Ovary (tissue), 10 donors: ENCODE measurements around the gene TAGLN2. TPM values are rescaled to one million over a fixed set of nuclear protein-coding genes. Genes with fewer than 3 reads are reported as not detected.

Experiments used
- DNase-seq, 5 donors: peaks; one replicate each; pipeline ENCODE4 v3.0.0-alpha.2; 2019 to 2020
- H3K27ac ChIP-seq, 2 donors: fragments of 200-600 bp; one replicate each; pipeline versions ENCODE4 v1.5.1 to v1.8.0; 2019 to 2022
- H3K27me3 ChIP-seq: fragments of 200-600 bp; one replicate; pipeline ENCODE4 v1.8.0; 2022
- H3K36me3 ChIP-seq: fragments of 200-600 bp; sonication (generic); one replicate; pipeline ENCODE4 v1.5.1; 2019
- H3K4me1 ChIP-seq: one replicate; pipeline ENCODE4 v1.8.1; 2013; ENCODE audit warnings: mild to moderate bottlenecking, moderate library complexity; ENCODE audit not compliant: insufficient read depth
- H3K4me3 ChIP-seq: fragments of 200-600 bp; sonication (generic); one replicate; pipeline ENCODE4 v1.5.1; 2017
- H3K9me3 ChIP-seq, 2 donors: fragments of 200-600 bp in 1 of 2; sonication (generic) in 1 of 2; one replicate each; pipeline versions ENCODE4 v1.5.1 to v1.8.1; 2013 to 2019; ENCODE audit warnings: mild to moderate bottlenecking in 1 of 2, moderate library complexity in 1 of 2
- EP300 ChIP-seq: sonication (generic); formaldehyde crosslinking; IDR thresholded peaks from one replicate; pipeline ENCODE4 v1.6.1; 2017; ENCODE audit warnings: antibody characterized with exemption
- POLR2A ChIP-seq: fragments of 450-650 bp; IDR thresholded peaks from one replicate; pipeline ENCODE4 v1.6.1; 2017; ENCODE audit warnings: antibody characterized with exemption, mild to moderate bottlenecking, moderate library complexity
- WGBS, 3 donors: extraction: QIAGEN DNeasy Blood & Tissue Kit in 1 of 3; methylation state at CpG; one replicate each; pipeline versions ENCODE4 v1.1.5 to v1.1.7; 2013 to 2017; 5-methylcytosine and 5-hydroxymethylcytosine counted together
- intact Hi-C, 4 donors: fragments of 100-400 bp; cut with DNase I; formaldehyde crosslinking; loops; one replicate each; pipeline versions ENCODE4 v1.11.0 to v1.15.1; 2022 to 2023
- long read RNA-seq, 3 donors: library from polyadenylated mRNA in 2 of 3; unstranded in 2 of 3; transcript quantifications; one replicate each; pipeline ENCODE4 v2.0.0 and lab custom pipeline, GENCODE V29; 2021 to 2026
- polyA plus RNA-seq, 2 donors: library from polyadenylated mRNA; stranded (reverse); fragments of 200-250 nt in 1 of 2; fragments of 350-450 nt in 1 of 2; fragmentation: Illumina TruSeq in 1 of 2; extraction: RNeasy Lipid Tissue Mini Kit (QIAGEN cat#74804) in 1 of 2; gene quantifications; one replicate each; pipeline ENCODE4 v1.2.3, GENCODE V29; 2013 to 2014
- total RNA-seq, 7 donors: library from RNA; depleted of rRNA in 2 of 7; stranded (reverse); fragments of >200 nt in 2 of 7; fragmentation: NEBNext Ultra II Directional in 3 of 7; extraction: Animal tissue kit (Norgen Biotek cat#: 25700) in 3 of 7; gene quantifications; one replicate each; pipeline versions ENCODE4 v1.1.0 to v1.2.4, GENCODE V29; 2016 to 2023
- TF ChIP-seq, protein P1 (sequence below), 3 donors: fragments of 450-650 bp in 2 of 3; fragments of 200-600 bp in 1 of 3; IDR thresholded peaks; one replicate each; pipeline versions ENCODE4 v1.5.1 to v1.8.0; 2016 to 2022; ENCODE audit warnings: antibody characterized with exemption in 3 of 3, mild to moderate bottlenecking in 1 of 3
- donor health status: DM: no; HTN: no; CAD: no; lungs with moderate emphysema.
- donor health status: DM: no; HTN: no; CAD: no.
- donor health status: Bipolar disorder and iron deficiency.
- donor health status: DM: yes; HTN: yes; CAD: no.
- donor health status: DM: no; HTN: no; CAD: no.
- donor health status: DM: yes; HTN: yes; CAD: no.

Gene TAGLN2
- 100 to 1,000 TPM in 6 of 7 donors, 10 to 100 TPM in 1; 81.8 to 202 (median 149) TPM for total RNA-seq
- 100 to 1,000 TPM; 174 to 266 TPM for polyA plus RNA-seq
- long read RNA-seq, donor 1, transcript TAGLN2-201 (5 exons, 709 nt) = minor isoform, 13 of 516 reads
- long read RNA-seq, donor 1, transcript TAGLN2-203 (5 exons, 1,604 nt) = major isoform, 476 of 516 reads
- long read RNA-seq, donor 1, partial matches to known transcripts = 21 of 516 reads
- long read RNA-seq, donor 1, other reads (novel, unspliced or antisense) = 3 of 516 reads
- long read RNA-seq, donor 2, transcript TAGLN2-203 (5 exons, 1,604 nt) = major isoform, 12 of 17 reads
- long read RNA-seq, donor 2, partial matches to known transcripts = 5 of 17 reads
- long read RNA-seq, donor 2, other reads (novel, unspliced or antisense) = 0 of 17 reads
- long read RNA-seq, donor 3, transcript TAGLN2-203 (5 exons, 1,604 nt) = major isoform, 138 of 168 reads
- long read RNA-seq, donor 3, partial matches to known transcripts = 10 of 168 reads
- long read RNA-seq, donor 3, other reads (novel, unspliced or antisense) = 16 of 168 reads

DNA sequence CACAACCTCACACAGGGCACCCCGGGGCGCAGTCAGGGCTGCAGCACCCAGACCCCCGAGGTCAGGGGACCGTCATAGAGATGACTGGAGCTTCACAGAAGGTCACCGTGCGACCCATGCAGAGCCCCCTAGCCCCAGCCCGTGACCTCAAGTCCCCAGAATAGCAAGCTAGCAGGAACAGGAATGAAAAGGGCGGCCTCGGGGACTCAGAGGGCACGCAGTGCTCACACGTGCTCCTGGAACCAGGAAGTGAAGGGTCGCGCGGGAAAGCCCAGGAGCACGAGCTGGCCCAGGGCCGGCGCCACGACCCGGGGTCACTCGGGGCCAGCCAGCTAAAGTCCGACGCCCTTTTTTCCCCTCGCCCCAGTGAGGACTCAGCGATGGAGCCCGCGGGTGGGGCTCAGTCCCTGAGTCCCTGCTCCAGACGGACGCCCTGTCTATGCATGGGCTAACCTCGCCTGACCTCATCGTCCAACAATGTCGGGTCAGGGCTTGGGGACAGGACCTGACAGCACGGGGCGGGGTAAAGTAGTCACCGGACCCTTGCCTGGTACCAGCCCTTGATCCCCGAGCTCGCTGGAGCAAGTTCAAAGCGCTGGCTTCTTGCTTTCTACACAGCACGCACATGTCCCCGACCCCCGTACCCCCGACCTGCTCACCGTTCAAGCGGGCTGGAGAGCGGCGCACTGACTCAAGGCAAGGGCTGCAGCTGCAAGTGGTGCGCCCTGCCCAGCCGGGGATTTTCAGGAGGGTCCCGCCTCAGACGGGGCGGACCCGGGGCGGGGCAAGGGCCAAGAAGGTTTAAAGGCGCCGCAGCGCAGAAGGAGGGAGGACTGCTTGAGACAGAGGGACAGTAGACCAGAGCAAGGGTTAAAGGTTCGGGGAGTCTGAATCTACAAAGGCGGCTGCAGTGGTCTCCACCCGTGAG, at the start of gene TAGLN2:
TSS of gene TAGLN2 (minus strand) at position 717 of the 928 bp plus-strand sequence. CDS start 4,998 bp downstream, outside the sequence.
- H3K27ac ChIP-seq = peak within 1 kb of the TSS; percentile 80 to 94

GRCh38 chr1:159974350-159974965, 49.2 kb upstream of the TAGLN2 start:
- H3K27me3 ChIP-seq = no peaks in the 10 kb centered on the region
- no peak overlapping the region for H3K4me3 ChIP-seq
- no peak for DNase-seq
- TF ChIP-seq, protein P1, sequence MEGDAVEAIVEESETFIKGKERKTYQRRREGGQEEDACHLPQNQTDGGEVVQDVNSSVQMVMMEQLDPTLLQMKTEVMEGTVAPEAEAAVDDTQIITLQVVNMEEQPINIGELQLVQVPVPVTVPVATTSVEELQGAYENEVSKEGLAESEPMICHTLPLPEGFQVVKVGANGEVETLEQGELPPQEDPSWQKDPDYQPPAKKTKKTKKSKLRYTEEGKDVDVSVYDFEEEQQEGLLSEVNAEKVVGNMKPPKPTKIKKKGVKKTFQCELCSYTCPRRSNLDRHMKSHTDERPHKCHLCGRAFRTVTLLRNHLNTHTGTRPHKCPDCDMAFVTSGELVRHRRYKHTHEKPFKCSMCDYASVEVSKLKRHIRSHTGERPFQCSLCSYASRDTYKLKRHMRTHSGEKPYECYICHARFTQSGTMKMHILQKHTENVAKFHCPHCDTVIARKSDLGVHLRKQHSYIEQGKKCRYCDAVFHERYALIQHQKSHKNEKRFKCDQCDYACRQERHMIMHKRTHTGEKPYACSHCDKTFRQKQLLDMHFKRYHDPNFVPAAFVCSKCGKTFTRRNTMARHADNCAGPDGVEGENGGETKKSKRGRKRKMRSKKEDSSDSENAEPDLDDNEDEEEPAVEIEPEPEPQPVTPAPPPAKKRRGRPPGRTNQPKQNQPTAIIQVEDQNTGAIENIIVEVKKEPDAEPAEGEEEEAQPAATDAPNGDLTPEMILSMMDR (IDR thresholded peaks at IDR 0.05) = no peak
- TF ChIP-seq EP300 (no peak), POLR2A (no peak)
- intact Hi-C loops = no loop called here
- no peaks in the 10 kb centered on the region for H3K9me3 ChIP-seq
- no peak overlapping the region for H3K27ac ChIP-seq
- no peaks in the 10 kb centered on the region for H3K4me1 ChIP-seq
- WGBS, 3 donors = 83 to 89% (median 88%) methylated on average over 7 of the region's 7 CpGs
- no peaks in the 10 kb centered on the region for H3K36me3 ChIP-seq

More for the DNA sequence above, at the start of gene TAGLN2:
- TF ChIP-seq POLR2A = peak; percentile 93
- TF ChIP-seq, protein P1 (IDR thresholded peaks at IDR 0.05) = peak in 1 of 3 donors; percentile 45
- TF ChIP-seq EP300 = no peak
- no peaks in the 10 kb centered on the region for H3K9me3 ChIP-seq
- H3K27me3 ChIP-seq = no peaks in the 10 kb centered on the region
- 0 to 1% (median 0%) methylated on average over 53 to 58 of the region's 58 CpGs for WGBS, 3 donors
- peak; percentile 88 to 93 (median 90) for DNase-seq
- peaks cover 20% of the 10 kb centered on the region for H3K4me1 ChIP-seq
- intact Hi-C loops = loop anchor here in 3 of 4 donors (5.0 to 10.0 kb wide), 3 partner anchors 63 to 1470 kb away; partner anchors contain the start of gene VSIG8 (in 1 of the 3)
- no peaks in the 10 kb centered on the region for H3K36me3 ChIP-seq
- peak within 1 kb of the TSS; percentile 91 for H3K4me3 ChIP-seq

- Histone ChIP-seq H3K27ac (no peak overlapping the region), H3K36me3 (no peaks in the 10 kb centered on the region), H3K4me1 (no peaks in the 10 kb centered on the region), H3K4me3 (no peak overlapping the region), H3K9me3 (no peaks in the 10 kb centered on the region), H3K27me3 (no peaks in the 10 kb centered on the region)
- 66 to 70% (median 66%) methylated on average over 6 of the region's 6 CpGs for WGBS, 3 donors
- DNase-seq = no peak
- TF ChIP-seq EP300 = no peak
- intact Hi-C loops = no loop called here
These were observed 48.1 kb upstream of the TAGLN2 start for GRCh38 chr1:159973350-159973940.

DNA sequence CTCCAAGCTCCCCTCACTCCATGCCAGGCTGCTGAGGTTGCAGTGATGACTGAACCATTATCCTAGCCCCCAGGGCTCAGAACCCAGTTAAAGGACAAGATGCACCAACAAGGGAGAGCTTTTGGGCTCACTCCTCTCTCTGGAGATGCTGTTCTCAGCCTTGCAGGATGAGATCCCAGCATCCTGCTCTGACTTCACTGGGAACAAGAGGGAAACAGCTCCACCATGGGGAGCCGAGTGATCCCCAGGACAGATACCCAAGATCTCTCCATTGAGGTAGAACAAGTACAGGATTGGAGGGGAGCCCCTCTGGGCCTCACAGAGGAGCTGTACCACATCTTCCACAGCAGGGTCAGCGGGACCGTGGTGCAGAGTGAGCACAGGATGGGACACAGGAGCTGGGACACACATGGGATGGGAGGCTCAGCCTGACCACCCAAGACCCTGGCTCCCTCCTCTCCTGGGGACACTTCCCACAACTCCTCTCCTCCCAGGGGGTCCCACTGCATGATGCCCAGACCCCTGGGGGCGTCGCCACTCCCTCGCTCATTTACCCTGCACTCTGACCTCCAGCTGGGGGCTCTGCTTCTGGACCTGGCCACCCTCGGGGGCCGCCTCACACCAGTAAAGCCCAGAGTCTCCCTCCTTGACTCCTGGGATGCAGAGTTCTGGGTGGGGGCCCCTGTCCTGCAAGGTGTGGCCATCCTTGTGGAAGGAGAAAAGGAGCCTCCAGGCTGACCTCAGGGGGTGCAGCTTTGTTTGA, 47.3 kb upstream of the TAGLN2 start:
- H3K4me1 ChIP-seq = no peaks in the 10 kb centered on the region
- H3K9me3 ChIP-seq = no peaks in the 10 kb centered on the region
- TF ChIP-seq POLR2A (no peak), EP300 (no peak)
- TF ChIP-seq, protein P1 (IDR thresholded peaks at IDR 0.05) = no peak
- WGBS, 3 donors = 72 to 84% (median 83%) methylated on average over 7 to 8 of the region's 8 CpGs
- intact Hi-C loops = no loop called here
- no peak overlapping the region for H3K27ac ChIP-seq
- no peaks in the 10 kb centered on the region for H3K27me3 ChIP-seq
- no peaks in the 10 kb centered on the region for H3K36me3 ChIP-seq
- no peak for DNase-seq
- H3K4me3 ChIP-seq = no peak overlapping the region
